GM18498 (cell line): ENCODE measurements around the gene TNS3.

Source experiments
- ATAC-seq: cut with Tn5 transposase; IDR thresholded peaks from one replicate; pipeline ENCODE4 v1.9.1; 2021; ENCODE audit warnings: mild to moderate bottlenecking, moderate library complexity; ENCODE audit not compliant: unreplicated experiment

The TNS3 gene

GRCh38 chr7:47582764-47583738, 1.1 kb upstream of the TNS3 start:
- no peak for ATAC-seq

- no peak for ATAC-seq
These were observed 490 bp downstream of the TNS3 start for GRCh38 chr7:47581438-47581803.

GRCh38 chr7:47580811-47581331, 1.0 kb downstream of the TNS3 start:
- ATAC-seq, result no peak

GRCh38 chr7:47580175-47580706, 1.7 kb downstream of the TNS3 start:
- ATAC-seq, result no peak

GRCh38 chr7:47579458-47579857, 2.5 kb downstream of the TNS3 start:
- ATAC-seq, result no peak

- ATAC-seq, result no peak
These were observed 3.2 kb downstream of the TNS3 start for GRCh38 chr7:47578579-47579270.

- no peak for ATAC-seq
These were observed 4.5 kb downstream of the TNS3 start for GRCh38 chr7:47577321-47577919.

- ATAC-seq, result no peak
These were observed 5.0 kb downstream of the TNS3 start for GRCh38 chr7:47576866-47577306.

- ATAC-seq, result no peak
These were observed 5.7 kb downstream of the TNS3 start for GRCh38 chr7:47576031-47576865.

GRCh38 chr7:47574482-47575329, 7.2 kb downstream of the TNS3 start:
- peak; percentile 89 for ATAC-seq

GRCh38 chr7:47573758-47574481, 8.0 kb downstream of the TNS3 start:
- no peak for ATAC-seq

- ATAC-seq, result no peak
These were observed 8.8 kb downstream of the TNS3 start for GRCh38 chr7:47572939-47573757.

GRCh38 chr7:47572094-47572445, 9.8 kb downstream of the TNS3 start:
- ATAC-seq, result no peak

- ATAC-seq, result no peak
These were observed 10.4 kb downstream of the TNS3 start for GRCh38 chr7:47571331-47572093.

GRCh38 chr7:47570649-47571050, 11.3 kb downstream of the TNS3 start:
- ATAC-seq, result no peak

- ATAC-seq, result no peak
These were observed 13.4 kb downstream of the TNS3 start for GRCh38 chr7:47568547-47568946.

- no peak for ATAC-seq
These were observed 13.9 kb downstream of the TNS3 start for GRCh38 chr7:47568056-47568455.
